ENCODE results near the gene RAB14. TPM values are rescaled to one million over a fixed set of nuclear protein-coding genes. Genes with fewer than 3 reads are reported as not detected.

Gene RAB14
- total RNA-seq, 1 donor from 2014 or later = 35.9 TPM

GRCh38 chr9:121178676-121179372 lies 22.8 kb downstream of the RAB14 start:
- H3K36me3 ChIP-seq = no peaks in the 10 kb centered on the region
- H3K27ac Mint-ChIP-seq = no peak overlapping the region
- H3K4me1 Mint-ChIP-seq = peaks cover 16% of the 10 kb centered on the region
- no peak overlapping the region for H3K4me3 Mint-ChIP-seq
- no peaks in the 10 kb centered on the region for H3K9me3 ChIP-seq (ENCODE audit: low read depth)
- no peak overlapping the region for H3K27ac ChIP-seq
- no peak for TF ChIP-seq EZH2 (IDR thresholded peaks at IDR 0.05)
- TF ChIP-seq, protein P1, sequence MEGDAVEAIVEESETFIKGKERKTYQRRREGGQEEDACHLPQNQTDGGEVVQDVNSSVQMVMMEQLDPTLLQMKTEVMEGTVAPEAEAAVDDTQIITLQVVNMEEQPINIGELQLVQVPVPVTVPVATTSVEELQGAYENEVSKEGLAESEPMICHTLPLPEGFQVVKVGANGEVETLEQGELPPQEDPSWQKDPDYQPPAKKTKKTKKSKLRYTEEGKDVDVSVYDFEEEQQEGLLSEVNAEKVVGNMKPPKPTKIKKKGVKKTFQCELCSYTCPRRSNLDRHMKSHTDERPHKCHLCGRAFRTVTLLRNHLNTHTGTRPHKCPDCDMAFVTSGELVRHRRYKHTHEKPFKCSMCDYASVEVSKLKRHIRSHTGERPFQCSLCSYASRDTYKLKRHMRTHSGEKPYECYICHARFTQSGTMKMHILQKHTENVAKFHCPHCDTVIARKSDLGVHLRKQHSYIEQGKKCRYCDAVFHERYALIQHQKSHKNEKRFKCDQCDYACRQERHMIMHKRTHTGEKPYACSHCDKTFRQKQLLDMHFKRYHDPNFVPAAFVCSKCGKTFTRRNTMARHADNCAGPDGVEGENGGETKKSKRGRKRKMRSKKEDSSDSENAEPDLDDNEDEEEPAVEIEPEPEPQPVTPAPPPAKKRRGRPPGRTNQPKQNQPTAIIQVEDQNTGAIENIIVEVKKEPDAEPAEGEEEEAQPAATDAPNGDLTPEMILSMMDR (IDR thresholded peaks at IDR 0.05) = no peak
- TF ChIP-seq EZH2phosphoT487 (IDR thresholded peaks at IDR 0.05) = no peak
- H3K4me3 ChIP-seq = no peak overlapping the region
- no peak overlapping the region for H3K4me2 ChIP-seq
- H3K4me1 ChIP-seq = peaks cover 15% of the 10 kb centered on the region
- no peak overlapping the region for H2AFZ ChIP-seq (replicated peaks)
- H3K27me3 ChIP-seq = no peaks in the 10 kb centered on the region
- H3K36me3 Mint-ChIP-seq = peaks cover 27% of the 10 kb centered on the region
- peaks cover 12% of the 10 kb centered on the region for H4K20me1 ChIP-seq (ENCODE audit: low read depth)
- H3F3A ChIP-seq (ENCODE audit: low read depth) = peaks cover 9% of the 10 kb centered on the region
- DNase-seq (ENCODE audit: low spot score) = no peak
- H3K9me3 Mint-ChIP-seq = no peaks in the 10 kb centered on the region
- H3K9ac ChIP-seq = no peak overlapping the region
- no peaks in the 10 kb centered on the region for H3K79me2 ChIP-seq (ENCODE audit: low read depth)
- no peaks in the 10 kb centered on the region for H3K27me3 Mint-ChIP-seq (ENCODE audit: insufficient read depth, low read depth)

GRCh38 chr9:121173501-121173900 lies 28.2 kb downstream of the RAB14 start:
- Histone ChIP-seq H2AFZ (replicated peaks) (no peak overlapping the region), H3K4me3 (no peak overlapping the region), H3K4me2 (no peak overlapping the region), H3K27ac (no peak overlapping the region), H3K27me3 (no peaks in the 10 kb centered on the region), H3K4me1 (no peaks in the 10 kb centered on the region), H3K79me2 (ENCODE audit: low read depth) (no peaks in the 10 kb centered on the region), H4K20me1 (ENCODE audit: low read depth) (no peaks in the 10 kb centered on the region), H3K9me3 (ENCODE audit: low read depth) (no peaks in the 10 kb centered on the region), H3K36me3 (peaks cover 4% of the 10 kb centered on the region), H3K9ac (no peak overlapping the region), H3F3A (ENCODE audit: low read depth) (no peaks in the 10 kb centered on the region)
- peaks cover 30% of the 10 kb centered on the region for H3K36me3 Mint-ChIP-seq
- TF ChIP-seq EZH2 (IDR thresholded peaks at IDR 0.05) = no peak
- TF ChIP-seq, protein P1 (IDR thresholded peaks at IDR 0.05) = no peak
- H3K27me3 Mint-ChIP-seq (ENCODE audit: insufficient read depth, low read depth) = peaks cover 2% of the 10 kb centered on the region
- H3K27ac Mint-ChIP-seq = no peak overlapping the region
- H3K4me1 Mint-ChIP-seq = no peaks in the 10 kb centered on the region
- no peak for DNase-seq (ENCODE audit: low spot score)
- H3K4me3 Mint-ChIP-seq = no peak overlapping the region
- no peaks in the 10 kb centered on the region for H3K9me3 Mint-ChIP-seq

- no peak for DNase-seq (ENCODE audit: low spot score)
- no peak overlapping the region for H3K4me3 Mint-ChIP-seq
- H2AFZ ChIP-seq (replicated peaks) = no peak overlapping the region
- H3K36me3 Mint-ChIP-seq = peaks cover 32% of the 10 kb centered on the region
- no peak overlapping the region for H3K9ac ChIP-seq
- H3F3A ChIP-seq (ENCODE audit: low read depth) = no peaks in the 10 kb centered on the region
- peaks cover 4% of the 10 kb centered on the region for H3K36me3 ChIP-seq
- H3K79me2 ChIP-seq (ENCODE audit: low read depth) = no peaks in the 10 kb centered on the region
- peaks cover 2% of the 10 kb centered on the region for H3K27me3 Mint-ChIP-seq (ENCODE audit: insufficient read depth, low read depth)
- no peak overlapping the region for H3K4me3 ChIP-seq
- H3K27me3 ChIP-seq = no peaks in the 10 kb centered on the region
- TF ChIP-seq, protein P1 (IDR thresholded peaks at IDR 0.05) = no peak
- TF ChIP-seq EZH2 (IDR thresholded peaks at IDR 0.05) (no peak), EZH2phosphoT487 (IDR thresholded peaks at IDR 0.05) (no peak)
- no peaks in the 10 kb centered on the region for H3K4me1 Mint-ChIP-seq
- H3K9me3 ChIP-seq (ENCODE audit: low read depth) = no peaks in the 10 kb centered on the region
- H3K4me2 ChIP-seq = no peak overlapping the region
- no peak overlapping the region for H3K27ac ChIP-seq
- H3K9me3 Mint-ChIP-seq = no peaks in the 10 kb centered on the region
- no peak overlapping the region for H3K27ac Mint-ChIP-seq
- H4K20me1 ChIP-seq (ENCODE audit: low read depth) = no peaks in the 10 kb centered on the region
- no peaks in the 10 kb centered on the region for H3K4me1 ChIP-seq
Measured at GRCh38 chr9:121172726-121173487, 28.8 kb downstream of the RAB14 start.

Measured in neural progenitor cell (in vitro differentiated cells).